Measurements from ENCODE around the gene SMIM27. TPM values are rescaled to one million over a fixed set of nuclear protein-coding genes. Genes with fewer than 3 reads are reported as not detected.

Gene SMIM27
- total and polyA plus RNA-seq, 8 donors: 2.4 to 21.4 (median 11.6) TPM; not detected in 2

DNA sequence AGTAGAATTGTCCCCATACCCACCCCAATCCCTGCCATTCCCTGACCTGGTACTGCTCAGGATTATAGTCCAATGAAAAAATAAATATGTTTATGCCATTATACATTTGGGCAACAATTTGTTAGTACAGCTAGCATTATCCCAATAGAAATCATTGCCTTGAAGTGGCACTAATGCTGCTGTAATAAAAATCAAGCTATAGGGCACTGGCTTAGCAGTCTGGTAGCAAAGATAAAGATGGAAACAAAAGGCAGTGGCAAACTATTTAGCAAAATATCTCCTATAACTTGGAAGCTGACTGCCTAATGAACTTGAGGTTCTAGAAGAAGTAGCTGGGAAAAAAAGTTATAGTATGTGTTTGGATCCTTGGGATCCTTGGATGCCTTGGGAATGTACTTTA, 2.5 kb downstream of the SMIM27 start:
- peaks cover 12 to 35% (median 19%) of the 10 kb centered on the region in 4 donors for H3K4me1 ChIP-seq
- no peaks in the 10 kb centered on the region for H3K27me3 ChIP-seq
- TF ChIP-seq EP300 (IDR thresholded peaks at IDR 0.05): no peak
- no peak for TF ChIP-seq POLR2AphosphoS5 (IDR thresholded peaks at IDR 0.05)
- TF ChIP-seq, protein P1, sequence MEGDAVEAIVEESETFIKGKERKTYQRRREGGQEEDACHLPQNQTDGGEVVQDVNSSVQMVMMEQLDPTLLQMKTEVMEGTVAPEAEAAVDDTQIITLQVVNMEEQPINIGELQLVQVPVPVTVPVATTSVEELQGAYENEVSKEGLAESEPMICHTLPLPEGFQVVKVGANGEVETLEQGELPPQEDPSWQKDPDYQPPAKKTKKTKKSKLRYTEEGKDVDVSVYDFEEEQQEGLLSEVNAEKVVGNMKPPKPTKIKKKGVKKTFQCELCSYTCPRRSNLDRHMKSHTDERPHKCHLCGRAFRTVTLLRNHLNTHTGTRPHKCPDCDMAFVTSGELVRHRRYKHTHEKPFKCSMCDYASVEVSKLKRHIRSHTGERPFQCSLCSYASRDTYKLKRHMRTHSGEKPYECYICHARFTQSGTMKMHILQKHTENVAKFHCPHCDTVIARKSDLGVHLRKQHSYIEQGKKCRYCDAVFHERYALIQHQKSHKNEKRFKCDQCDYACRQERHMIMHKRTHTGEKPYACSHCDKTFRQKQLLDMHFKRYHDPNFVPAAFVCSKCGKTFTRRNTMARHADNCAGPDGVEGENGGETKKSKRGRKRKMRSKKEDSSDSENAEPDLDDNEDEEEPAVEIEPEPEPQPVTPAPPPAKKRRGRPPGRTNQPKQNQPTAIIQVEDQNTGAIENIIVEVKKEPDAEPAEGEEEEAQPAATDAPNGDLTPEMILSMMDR (IDR thresholded peaks at IDR 0.05): no peak
- no peak for TF ChIP-seq POLR2A (IDR thresholded peaks at IDR 0.05)
- DNase-seq: no peak
- no peaks in the 10 kb centered on the region for H3K9me3 ChIP-seq
- intact Hi-C loops (cut with DNase I; ENCODE audit: low total_unique reads): no loop called here
- no peak overlapping the region for H3K4me3 ChIP-seq
- H3K36me3 ChIP-seq: no peaks in the 10 kb centered on the region
- no peak overlapping the region for H3K27ac ChIP-seq

DNA sequence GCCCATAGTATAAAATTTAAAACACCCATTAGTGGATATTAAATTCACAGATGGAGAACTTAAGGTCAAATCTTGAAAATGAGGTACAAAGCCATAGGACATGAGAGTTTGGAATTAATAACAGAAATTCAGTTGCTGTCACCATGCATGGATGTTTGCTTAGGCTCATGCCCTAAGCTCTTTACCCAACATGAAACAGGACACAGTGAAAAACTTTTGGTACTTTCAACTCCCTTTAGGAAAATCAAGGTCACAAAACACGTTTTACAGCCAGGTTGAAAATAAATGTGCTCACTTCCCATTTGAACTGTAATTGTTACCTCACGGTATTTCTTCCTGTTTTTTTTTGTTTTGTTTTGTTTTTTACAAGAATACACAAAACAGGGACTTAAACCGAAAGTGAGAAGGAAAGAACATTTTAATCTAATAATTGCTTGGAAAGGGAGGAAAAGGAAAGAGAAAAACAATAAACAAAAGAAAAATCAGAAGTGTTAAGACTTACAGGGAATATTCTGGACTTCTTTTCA, 6.3 kb downstream of the SMIM27 start:
- intact Hi-C loops (cut with DNase I; ENCODE audit: low total_unique reads): no loop called here
- Histone ChIP-seq H3K4me1 (peaks cover 0 to 18% (median 4%) of the 10 kb centered on the region in 4 donors), H3K9me3 (no peaks in the 10 kb centered on the region), H3K27me3 (no peaks in the 10 kb centered on the region), H3K36me3 (no peaks in the 10 kb centered on the region), H3K27ac (peak overlapping the region in 2 of 5 donors; percentile 11 to 43), H3K4me3 (no peak overlapping the region)
- 56 to 74% (median 66%) methylated on average over 3 of the region's 3 CpGs for WGBS, 5 donors
- no peak for DNase-seq
- no peak for TF ChIP-seq POLR2AphosphoS5 (IDR thresholded peaks at IDR 0.05)
- TF ChIP-seq, protein P1 (IDR thresholded peaks at IDR 0.05): no peak

DNA sequence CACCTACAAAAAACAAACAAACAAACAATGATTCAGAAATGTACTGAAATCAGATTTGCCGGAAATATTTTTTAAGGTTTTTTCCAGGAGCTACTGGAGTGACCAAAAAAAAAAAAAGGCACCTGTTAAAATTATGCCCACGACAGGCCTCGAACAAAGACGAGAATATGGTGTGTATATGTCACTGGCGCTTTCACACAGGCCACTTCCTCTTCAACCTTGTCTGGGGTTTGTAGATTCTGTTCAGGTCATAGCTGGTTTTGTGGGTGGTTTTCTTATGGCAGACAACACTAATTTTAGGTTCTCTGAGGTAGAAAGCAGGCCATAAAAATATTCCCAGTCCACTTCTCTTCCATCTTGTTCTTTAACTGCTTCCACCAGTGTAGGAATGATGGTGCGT, 13.8 kb downstream of the SMIM27 start:
- WGBS, 5 donors: 79 to 94% (median 89%) methylated on average over 6 of the region's 6 CpGs
- no peak overlapping the region for H3K4me3 ChIP-seq
- H3K27ac ChIP-seq: no peak overlapping the region
- DNase-seq: no peak
- H3K4me1 ChIP-seq: peaks cover 0 to 18% (median 3%) of the 10 kb centered on the region in 4 donors
- no peaks in the 10 kb centered on the region for H3K9me3 ChIP-seq
- intact Hi-C loops (cut with DNase I; ENCODE audit: low total_unique reads): no loop called here
- peaks cover 17 to 65% (median 58%) of the 10 kb centered on the region in 4 donors for H3K36me3 ChIP-seq
- no peaks in the 10 kb centered on the region for H3K27me3 ChIP-seq
- TF ChIP-seq, protein P1 (IDR thresholded peaks at IDR 0.05): no peak
- no peak for TF ChIP-seq EP300 (IDR thresholded peaks at IDR 0.05)
- no peak for TF ChIP-seq POLR2AphosphoS5 (IDR thresholded peaks at IDR 0.05)
- TF ChIP-seq POLR2A (IDR thresholded peaks at IDR 0.05): no peak

DNA sequence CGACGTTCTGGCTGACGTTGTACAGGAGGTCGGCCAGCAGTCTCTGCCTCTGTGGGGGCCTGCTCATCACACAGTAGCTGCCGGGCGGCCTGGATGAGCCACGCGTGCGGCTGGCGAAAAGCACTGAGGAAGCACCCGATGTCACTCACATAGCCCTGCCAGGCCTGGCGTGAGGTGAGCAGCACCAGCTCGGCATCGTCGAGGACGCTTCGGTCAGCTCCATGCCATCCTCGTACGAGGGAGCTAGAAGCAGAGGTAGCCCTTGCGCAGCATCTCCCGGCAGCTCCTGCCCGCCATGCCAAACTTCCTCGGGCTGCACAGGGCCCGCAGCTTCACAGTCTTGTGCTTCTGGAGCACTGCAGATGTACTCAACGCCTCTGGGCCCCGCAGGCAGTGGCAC, 14.6 kb downstream of the SMIM27 start:
- no peaks in the 10 kb centered on the region for H3K27me3 ChIP-seq
- intact Hi-C loops (cut with DNase I; ENCODE audit: low total_unique reads): no loop called here
- H3K4me3 ChIP-seq: no peak overlapping the region
- no peaks in the 10 kb centered on the region for H3K9me3 ChIP-seq
- no peak for DNase-seq
- H3K4me1 ChIP-seq: peaks cover 0 to 26% (median 12%) of the 10 kb centered on the region in 4 donors
- WGBS, 5 donors: 94 to 96% (median 96%) methylated on average over 12 to 26 of the region's 26 CpGs
- H3K36me3 ChIP-seq: peaks cover 17 to 65% (median 58%) of the 10 kb centered on the region in 4 donors
- no peak overlapping the region for H3K27ac ChIP-seq
- TF ChIP-seq, protein P1 (IDR thresholded peaks at IDR 0.05): no peak
- TF ChIP-seq POLR2AphosphoS5 (IDR thresholded peaks at IDR 0.05): no peak
- no peak for TF ChIP-seq POLR2A (IDR thresholded peaks at IDR 0.05)
- no peak for TF ChIP-seq EP300 (IDR thresholded peaks at IDR 0.05)
